Measurements from ENCODE around the gene ADIRF.
"Not testable (repeated sequence)": the region's sequence is repeated elsewhere in the genome, so short reads cannot be mapped to it uniquely, and the experiment has no call there.

The ADIRF gene

GRCh38 chr10:86988520-86988919 lies 20.2 kb downstream of the ADIRF start:
- peak; percentile 35 for DNase-seq (ENCODE audit: low read depth)
- no peak for TF ChIP-seq CTCF (IDR thresholded peaks at IDR 0.05; ENCODE audit: insufficient read depth, low read depth, low read length, missing control alignments)
- no peak overlapping the region for H3K4me3 ChIP-seq (ENCODE audit: low read length)

GRCh38 chr10:86991362-86991761 lies 23.1 kb downstream of the ADIRF start:
- H3K4me3 ChIP-seq (ENCODE audit: low read length); DNase-seq (ENCODE audit: low read depth): not testable (repeated sequence)

GRCh38 chr10:86992456-86992855 lies 24.2 kb downstream of the ADIRF start:
- no peak for DNase-seq (ENCODE audit: low read depth)
- H3K4me3 ChIP-seq (ENCODE audit: low read length), result no peak overlapping the region
- no peak for TF ChIP-seq CTCF (IDR thresholded peaks at IDR 0.05; ENCODE audit: insufficient read depth, low read depth, low read length, missing control alignments)

- TF ChIP-seq CTCF (IDR thresholded peaks at IDR 0.05; ENCODE audit: insufficient read depth, low read depth, low read length, missing control alignments), result no peak
- H3K4me3 ChIP-seq (ENCODE audit: low read length), result no peak overlapping the region
- DNase-seq (ENCODE audit: low read depth), result no peak
Observed at GRCh38 chr10:86992929-86993328, 24.6 kb downstream of the ADIRF start.

- DNase-seq (ENCODE audit: low read depth); H3K4me3 ChIP-seq (ENCODE audit: low read length): not testable (repeated sequence)
Observed at GRCh38 chr10:86999802-87000403, 31.6 kb downstream of the ADIRF start.

- no peak overlapping the region for H3K4me3 ChIP-seq (ENCODE audit: low read length)
- DNase-seq (ENCODE audit: low read depth), result no peak
- TF ChIP-seq CTCF (IDR thresholded peaks at IDR 0.05; ENCODE audit: insufficient read depth, low read depth, low read length, missing control alignments), result no peak
Observed at GRCh38 chr10:87000491-87000890, 32.2 kb downstream of the ADIRF start.

GRCh38 chr10:87007124-87007523 lies 38.8 kb downstream of the ADIRF start:
- not testable (repeated sequence) for H3K4me3 ChIP-seq (ENCODE audit: low read length); DNase-seq (ENCODE audit: low read depth)

- H3K4me3 ChIP-seq (ENCODE audit: low read length); DNase-seq (ENCODE audit: low read depth): not testable (repeated sequence)
Observed at GRCh38 chr10:87007674-87008073, 39.4 kb downstream of the ADIRF start.

GRCh38 chr10:87008303-87008702 lies 40.0 kb downstream of the ADIRF start:
- not testable (repeated sequence) for H3K4me3 ChIP-seq (ENCODE audit: low read length)

GRCh38 chr10:87009134-87009696 lies 40.9 kb downstream of the ADIRF start:
- not testable (repeated sequence) for DNase-seq (ENCODE audit: low read depth); H3K4me3 ChIP-seq (ENCODE audit: low read length)

More at GRCh38 chr10:87008303-87008702, 40.0 kb downstream of the ADIRF start:
- DNase-seq (ENCODE audit: low read depth), result peak; percentile 82

- H3K4me3 ChIP-seq (ENCODE audit: low read length); DNase-seq (ENCODE audit: low read depth): not testable (repeated sequence)
Observed at GRCh38 chr10:87013528-87013927, 45.2 kb downstream of the ADIRF start.

- H3K4me3 ChIP-seq (ENCODE audit: low read length); DNase-seq (ENCODE audit: low read depth): not testable (repeated sequence)
Observed at GRCh38 chr10:87014986-87015716, 46.9 kb downstream of the ADIRF start.

- H3K4me3 ChIP-seq (ENCODE audit: low read length); DNase-seq (ENCODE audit: low read depth): not testable (repeated sequence)
Observed at GRCh38 chr10:87018127-87018526, 49.8 kb downstream of the ADIRF start.

GRCh38 chr10:87019066-87019465 lies 50.8 kb downstream of the ADIRF start:
- DNase-seq (ENCODE audit: low read depth); H3K4me3 ChIP-seq (ENCODE audit: low read length): not testable (repeated sequence)

All from epithelial cell of esophagus (primary cell).